HUDEP-2 (cell line): ENCODE data around the gene ZNG1B.
"Not testable (repeated sequence)": the region's sequence is repeated elsewhere in the genome, so short reads cannot be mapped to it uniquely, and the experiment has no call there.

Source experiments
- DNase-seq, 76 experiments: peaks; one replicate each; lab custom pipeline; 2025; ENCODE audit not compliant: unreplicated experiment in 76 of 76; lab: John Stamatoyannopoulos, UW

The ZNG1B gene

GRCh38 chr2:113542529-113542928 is 105.0 kb downstream of the ZNG1B start:
- DNase-seq, result not testable (repeated sequence)
